ENCODE measurements around the gene DST.

Gene DST

DNA sequence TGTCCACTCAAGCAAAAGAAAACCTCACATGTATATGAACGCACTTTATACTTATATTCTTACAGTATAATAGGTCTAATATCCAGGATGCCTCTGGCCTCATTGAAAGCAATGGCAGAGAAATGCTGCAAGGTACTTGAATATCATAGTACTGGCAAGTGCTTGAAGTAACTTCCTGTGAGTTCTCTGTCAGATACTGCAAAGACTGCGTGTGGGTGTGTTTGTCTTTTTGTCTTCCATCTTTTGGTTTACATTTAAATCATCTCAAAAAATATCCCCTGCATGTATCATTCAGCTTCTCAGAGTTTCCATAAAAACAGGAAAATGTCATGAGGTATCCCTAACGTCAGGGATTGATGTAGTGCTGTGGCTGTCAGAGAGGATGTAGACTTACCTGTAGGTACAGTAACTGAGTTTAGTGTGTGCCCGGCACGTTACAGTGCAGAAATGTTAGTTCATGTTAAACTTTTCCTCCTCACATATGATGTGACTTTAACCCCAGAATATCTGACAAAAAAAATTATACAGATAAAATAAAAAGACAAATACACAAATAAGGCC is 184.3 kb downstream of the DST start:
- Histone ChIP-seq H3K9ac (ENCODE audit: low read length) (no peak overlapping the region), H3K9me2 (ENCODE audit: low read depth, low read length) (no peaks in the 10 kb centered on the region), H2AFZ (ENCODE audit: low read length) (no peak overlapping the region), H4K20me1 (ENCODE audit: insufficient read depth, low read length) (no peaks in the 10 kb centered on the region), H3K4me3 (ENCODE audit: low read depth, low read length, poor library complexity, severe bottlenecking) (no peak overlapping the region), H3K9me3 (ENCODE audit: low read length) (no peaks in the 10 kb centered on the region), H3K36me3 (ENCODE audit: insufficient read depth, low read length) (no peaks in the 10 kb centered on the region), H3F3A (ENCODE audit: insufficient read depth, low read length) (no peaks in the 10 kb centered on the region), H3K79me2 (ENCODE audit: insufficient read depth, low read length) (no peaks in the 10 kb centered on the region), H3K4me1 (ENCODE audit: insufficient read depth, low read length, severe bottlenecking) (no peaks in the 10 kb centered on the region), H3K4me2 (ENCODE audit: low read length) (no peak overlapping the region), H3K27ac (ENCODE audit: low read depth, low read length, poor library complexity, severe bottlenecking) (no peak overlapping the region), H3K27me3 (ENCODE audit: insufficient read depth, low read length) (no peaks in the 10 kb centered on the region)
- TF ChIP-seq CTCF (IDR thresholded peaks at IDR 0.05; ENCODE audit: low read length) (no peak), EZH2 (IDR thresholded peaks at IDR 0.05; ENCODE audit: borderline replicate concordance, low read length) (no peak)

GRCh38 chr6:56456785-56457184 is 185.9 kb downstream of the DST start:
- H3F3A ChIP-seq (ENCODE audit: insufficient read depth, low read length) = no peaks in the 10 kb centered on the region
- no peak overlapping the region for H3K4me2 ChIP-seq (ENCODE audit: low read length)
- H4K20me1 ChIP-seq (ENCODE audit: insufficient read depth, low read length) = no peaks in the 10 kb centered on the region

DNA sequence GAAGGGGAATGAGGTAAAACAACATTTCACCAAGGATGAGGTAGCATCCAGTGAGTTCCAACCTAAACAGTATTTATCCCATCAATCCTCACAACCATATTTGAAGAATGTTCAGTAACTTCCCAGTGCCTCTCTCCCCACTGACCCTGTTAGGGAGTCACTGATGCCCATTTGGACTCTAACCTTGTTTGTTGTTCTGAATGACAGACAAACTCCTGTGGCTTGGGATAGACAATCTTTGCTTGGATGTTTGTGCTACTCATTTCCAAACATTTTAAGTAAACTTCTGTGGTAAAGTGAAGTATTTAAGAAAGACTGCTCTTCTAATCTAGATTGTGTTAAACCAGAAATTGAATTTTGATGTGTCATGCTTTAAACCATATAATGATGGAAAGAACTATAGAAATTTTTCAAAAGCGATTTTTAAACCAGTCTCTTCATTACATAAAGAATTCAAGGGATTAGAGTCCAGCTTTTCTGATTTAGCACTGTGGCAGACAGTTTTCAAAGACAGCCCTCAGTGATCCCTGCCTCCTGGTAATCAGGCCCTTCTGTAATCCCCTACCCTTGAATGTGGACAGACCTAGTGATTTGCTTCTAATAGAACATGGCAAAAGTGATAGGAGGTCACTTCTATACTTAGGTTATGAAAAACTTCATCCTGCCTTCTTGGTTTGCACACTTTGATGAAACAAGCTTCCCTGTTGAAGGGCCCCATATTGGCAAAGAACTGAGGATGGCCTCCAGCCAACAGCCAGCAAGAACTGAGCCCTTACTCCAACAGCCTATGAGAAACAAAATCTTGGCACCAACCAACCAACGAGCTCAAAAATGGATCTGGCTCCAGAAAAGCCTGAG is 191.6 kb downstream of the DST start:
- Histone ChIP-seq H3F3A (ENCODE audit: insufficient read depth, low read length) (no peaks in the 10 kb centered on the region), H3K9ac (ENCODE audit: low read length) (no peak overlapping the region), H3K27ac (ENCODE audit: low read depth, low read length, poor library complexity, severe bottlenecking) (no peak overlapping the region), H3K27me3 (ENCODE audit: insufficient read depth, low read length) (no peaks in the 10 kb centered on the region), H2AFZ (ENCODE audit: low read length) (no peak overlapping the region), H3K4me1 (ENCODE audit: insufficient read depth, low read length, severe bottlenecking) (no peaks in the 10 kb centered on the region), H3K79me2 (ENCODE audit: insufficient read depth, low read length) (no peaks in the 10 kb centered on the region), H4K20me1 (ENCODE audit: insufficient read depth, low read length) (no peaks in the 10 kb centered on the region), H3K4me2 (ENCODE audit: low read length) (no peak overlapping the region), H3K9me2 (ENCODE audit: low read depth, low read length) (no peaks in the 10 kb centered on the region), H3K36me3 (ENCODE audit: insufficient read depth, low read length) (no peaks in the 10 kb centered on the region), H3K4me3 (ENCODE audit: low read depth, low read length, poor library complexity, severe bottlenecking) (no peak overlapping the region), H3K9me3 (ENCODE audit: low read length) (no peaks in the 10 kb centered on the region)
- TF ChIP-seq CTCF (IDR thresholded peaks at IDR 0.05; ENCODE audit: low read length) (no peak), EZH2 (IDR thresholded peaks at IDR 0.05; ENCODE audit: borderline replicate concordance, low read length) (no peak)

More at GRCh38 chr6:56456785-56457184, 185.9 kb downstream of the DST start:
- no peak for TF ChIP-seq EZH2 (IDR thresholded peaks at IDR 0.05; ENCODE audit: borderline replicate concordance, low read length)
- TF ChIP-seq CTCF (IDR thresholded peaks at IDR 0.05; ENCODE audit: low read length) = no peak
- Histone ChIP-seq H3K9ac (ENCODE audit: low read length) (no peak overlapping the region), H3K27me3 (ENCODE audit: insufficient read depth, low read length) (no peaks in the 10 kb centered on the region), H3K4me3 (ENCODE audit: low read depth, low read length, poor library complexity, severe bottlenecking) (no peak overlapping the region), H3K9me3 (ENCODE audit: low read length) (no peaks in the 10 kb centered on the region), H3K27ac (ENCODE audit: low read depth, low read length, poor library complexity, severe bottlenecking) (no peak overlapping the region), H3K79me2 (ENCODE audit: insufficient read depth, low read length) (no peaks in the 10 kb centered on the region), H2AFZ (ENCODE audit: low read length) (no peak overlapping the region), H3K4me1 (ENCODE audit: insufficient read depth, low read length, severe bottlenecking) (no peaks in the 10 kb centered on the region), H3K36me3 (ENCODE audit: insufficient read depth, low read length) (no peaks in the 10 kb centered on the region), H3K9me2 (ENCODE audit: low read depth, low read length) (no peaks in the 10 kb centered on the region)
